GM18867 (cell line): ENCODE results near the gene TP53TG5.

Source experiments
- ATAC-seq: cut with Tn5 transposase; IDR thresholded peaks from one replicate; pipeline ENCODE4 v1.9.1; 2021; ENCODE audit warnings: mild to moderate bottlenecking, moderate library complexity; ENCODE audit not compliant: unreplicated experiment

TP53TG5 gene

DNA sequence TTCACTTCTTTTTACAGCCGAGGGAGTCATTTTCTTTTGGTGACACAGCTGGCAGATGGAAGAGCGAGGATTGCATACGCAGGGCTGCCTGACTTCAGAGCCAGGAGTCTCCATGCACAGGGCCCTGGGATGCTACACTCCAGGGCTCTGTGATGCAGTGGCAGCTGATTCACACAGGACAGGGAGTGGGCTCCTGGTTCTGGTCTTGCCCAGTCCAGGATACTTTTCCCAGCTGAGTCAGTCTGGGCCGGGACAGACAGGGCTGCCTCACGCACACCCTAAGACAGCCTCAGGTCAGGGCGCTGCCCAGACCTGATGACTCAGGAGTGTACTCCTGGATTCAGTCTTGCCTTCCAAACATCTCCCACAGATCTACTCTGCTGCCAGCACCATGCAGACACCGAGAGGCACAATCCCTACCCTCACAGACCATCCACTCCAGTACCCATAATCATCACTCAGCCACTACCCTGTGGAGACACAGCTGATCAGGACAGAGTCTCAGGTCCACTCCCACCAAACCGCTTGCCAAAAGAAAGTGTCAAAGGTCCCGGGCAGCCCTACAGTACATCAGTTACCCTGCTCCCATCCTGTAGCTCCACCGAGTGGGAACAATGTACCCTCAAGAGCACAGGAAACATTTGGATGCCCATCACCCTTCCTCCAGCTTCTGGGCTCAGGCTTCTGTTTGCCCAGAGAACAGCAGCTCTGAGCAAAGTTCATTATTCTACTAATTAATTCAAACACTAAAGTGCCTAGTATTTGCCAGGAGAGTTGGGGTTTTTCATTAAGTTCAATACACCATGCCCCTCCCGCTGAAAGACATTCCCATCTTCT is 41.4 kb downstream of the TP53TG5 start:
- no peak for ATAC-seq

DNA sequence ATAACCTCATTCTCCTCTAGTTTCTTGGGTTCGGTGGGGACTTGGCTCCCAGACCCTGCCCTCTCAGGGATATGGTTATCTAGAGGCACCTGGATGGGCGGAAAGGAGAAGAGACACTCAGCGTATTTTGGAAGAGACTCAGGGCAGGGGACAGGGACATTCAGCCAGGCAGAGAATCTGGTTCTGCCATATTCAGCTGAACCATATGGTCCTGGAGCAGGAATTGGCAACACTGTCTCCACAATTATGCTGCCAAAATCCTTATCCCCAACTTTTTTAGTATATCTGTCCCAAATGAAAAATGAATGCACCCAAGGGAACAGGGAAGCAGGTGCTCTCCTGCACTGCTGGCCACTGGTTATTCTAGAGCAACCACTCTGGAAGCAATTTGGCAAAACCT is 47.6 kb downstream of the TP53TG5 start:
- ATAC-seq = no peak

GRCh38 chr20:45329497-45330319 is 48.4 kb downstream of the TP53TG5 start:
- no peak for ATAC-seq

- no peak for ATAC-seq
Observed at GRCh38 chr20:45328451-45328850, 49.7 kb downstream of the TP53TG5 start.

DNA sequence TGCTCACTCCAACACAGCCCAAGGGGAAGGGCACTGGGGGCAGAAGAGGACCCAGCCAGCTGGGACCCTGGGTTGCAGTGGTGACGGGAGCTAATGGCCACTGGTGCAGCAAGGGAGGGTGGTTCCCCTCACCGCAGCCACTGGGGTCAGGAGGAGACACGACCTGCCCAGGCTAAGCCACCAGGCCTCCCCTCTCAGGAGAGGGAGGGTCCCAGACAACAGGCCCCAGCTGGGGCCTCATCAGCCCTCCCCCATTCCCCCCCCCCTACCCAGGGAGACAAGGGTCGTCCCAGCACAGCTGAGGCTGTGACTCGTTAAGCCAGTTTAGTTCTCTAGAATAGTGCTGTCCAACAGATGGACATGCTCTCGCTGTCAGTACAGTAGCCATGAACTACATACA is 52.8 kb downstream of the TP53TG5 start:
- ATAC-seq = no peak

DNA sequence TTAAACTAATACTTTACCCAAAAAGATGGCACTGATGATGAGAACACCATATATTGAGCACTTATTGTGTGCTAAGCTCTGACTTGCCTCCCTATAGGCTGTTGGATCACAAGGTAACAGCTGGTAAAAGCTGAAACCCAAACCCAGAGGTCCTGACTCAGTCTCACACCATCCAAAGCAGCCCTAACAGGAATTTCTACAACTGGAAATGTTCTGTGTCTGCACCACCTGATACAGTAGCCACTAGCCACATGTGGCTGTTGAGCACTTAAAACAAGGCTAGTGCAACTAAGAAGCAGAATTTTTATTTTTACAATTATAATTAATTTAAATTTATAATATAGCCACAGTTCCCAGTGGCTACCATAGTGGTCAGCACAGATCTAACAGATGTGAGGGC is 54.4 kb downstream of the TP53TG5 start:
- ATAC-seq = no peak

GRCh38 chr20:45322952-45323383 is 55.2 kb downstream of the TP53TG5 start:
- no peak for ATAC-seq
